Neutrophil (primary cell): ENCODE data around the gene TMOD1.

Experiments
- H3K27ac ChIP-seq: fragments of 200-600 bp; sonication (generic); 2 replicates; pipeline ENCODE4 v1.5.1; 2016; ENCODE audit warnings: mild to moderate bottlenecking, moderate library complexity
- H3K27me3 ChIP-seq: fragments of 200-600 bp; sonication (generic); 2 replicates; pipeline ENCODE4 v1.6.0; 2016; ENCODE audit warnings: mild to moderate bottlenecking
- H3K36me3 ChIP-seq: fragments of 200-600 bp; sonication (generic); 2 replicates; pipeline ENCODE4 v1.5.1; 2017
- H3K4me1 ChIP-seq, 2 experiments: fragments of 200-600 bp in 1 of 2; sonication (generic) in 1 of 2; 1 replicate in 1 of 2; 2 replicates in 1 of 2; pipeline versions ENCODE4 v1.5.1 to v1.6.1; 2013 to 2016; ENCODE audit warnings: low read depth in 1 of 2, low read length in 1 of 2, mild to moderate bottlenecking in 1 of 2, moderate library complexity in 1 of 2; ENCODE audit not compliant: control insufficient read depth in 1 of 2, insufficient read depth in 1 of 2
- H3K4me3 ChIP-seq, 2 experiments: fragments of 200-600 bp in 1 of 2; sonication (generic) in 1 of 2; 1 replicate in 1 of 2; 2 replicates in 1 of 2; pipeline ENCODE4 v1.5.1; 2013 to 2016; ENCODE audit warnings: low read depth in 1 of 2, low read length in 1 of 2, mild to moderate bottlenecking in 1 of 2, moderate library complexity in 1 of 2
- H3K9me3 ChIP-seq: fragments of 200-600 bp; sonication (generic); 2 replicates; pipeline ENCODE4 v1.5.1; 2016
- TF ChIP-seq, protein P1 (sequence below): fragments of 200-600 bp; sonication (generic); IDR thresholded peaks from 2 replicates; pipeline ENCODE4 v1.5.1; 2016; ENCODE audit warnings: antibody characterized with exemption

The TMOD1 gene

GRCh38 chr9:97468658-97469448 lies 32.6 kb upstream of the TMOD1 start:
- H3K36me3 ChIP-seq = peaks cover 91% of the 10 kb centered on the region
- TF ChIP-seq, protein P1, sequence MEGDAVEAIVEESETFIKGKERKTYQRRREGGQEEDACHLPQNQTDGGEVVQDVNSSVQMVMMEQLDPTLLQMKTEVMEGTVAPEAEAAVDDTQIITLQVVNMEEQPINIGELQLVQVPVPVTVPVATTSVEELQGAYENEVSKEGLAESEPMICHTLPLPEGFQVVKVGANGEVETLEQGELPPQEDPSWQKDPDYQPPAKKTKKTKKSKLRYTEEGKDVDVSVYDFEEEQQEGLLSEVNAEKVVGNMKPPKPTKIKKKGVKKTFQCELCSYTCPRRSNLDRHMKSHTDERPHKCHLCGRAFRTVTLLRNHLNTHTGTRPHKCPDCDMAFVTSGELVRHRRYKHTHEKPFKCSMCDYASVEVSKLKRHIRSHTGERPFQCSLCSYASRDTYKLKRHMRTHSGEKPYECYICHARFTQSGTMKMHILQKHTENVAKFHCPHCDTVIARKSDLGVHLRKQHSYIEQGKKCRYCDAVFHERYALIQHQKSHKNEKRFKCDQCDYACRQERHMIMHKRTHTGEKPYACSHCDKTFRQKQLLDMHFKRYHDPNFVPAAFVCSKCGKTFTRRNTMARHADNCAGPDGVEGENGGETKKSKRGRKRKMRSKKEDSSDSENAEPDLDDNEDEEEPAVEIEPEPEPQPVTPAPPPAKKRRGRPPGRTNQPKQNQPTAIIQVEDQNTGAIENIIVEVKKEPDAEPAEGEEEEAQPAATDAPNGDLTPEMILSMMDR = no peak
- no peak overlapping the region for H3K27ac ChIP-seq

GRCh38 chr9:97470076-97470475 lies 31.4 kb upstream of the TMOD1 start:
- peaks cover 93% of the 10 kb centered on the region for H3K36me3 ChIP-seq
- TF ChIP-seq, protein P1 = no peak
- no peak overlapping the region for H3K27ac ChIP-seq
- no peaks in the 10 kb centered on the region for H3K9me3 ChIP-seq
- no peaks in the 10 kb centered on the region for H3K4me1 ChIP-seq
- no peak overlapping the region for H3K4me3 ChIP-seq
- H3K27me3 ChIP-seq = no peaks in the 10 kb centered on the region

More at GRCh38 chr9:97468658-97469448, 32.6 kb upstream of the TMOD1 start:
- no peak overlapping the region for H3K4me3 ChIP-seq
- no peaks in the 10 kb centered on the region for H3K4me1 ChIP-seq
- H3K9me3 ChIP-seq = no peaks in the 10 kb centered on the region
- H3K27me3 ChIP-seq = no peaks in the 10 kb centered on the region

- Histone ChIP-seq H3K4me1 (no peaks in the 10 kb centered on the region), H3K27ac (no peak overlapping the region), H3K9me3 (no peaks in the 10 kb centered on the region), H3K27me3 (no peaks in the 10 kb centered on the region), H3K36me3 (peaks cover 85% of the 10 kb centered on the region), H3K4me3 (no peak overlapping the region)
- TF ChIP-seq, protein P1 = no peak
These were observed 27.7 kb upstream of the TMOD1 start for GRCh38 chr9:97473717-97474116.

- Histone ChIP-seq H3K4me1 (no peaks in the 10 kb centered on the region), H3K27me3 (no peaks in the 10 kb centered on the region)
- TF ChIP-seq, protein P1 = no peak
These were observed 27.0 kb upstream of the TMOD1 start for GRCh38 chr9:97474372-97474925.

DNA sequence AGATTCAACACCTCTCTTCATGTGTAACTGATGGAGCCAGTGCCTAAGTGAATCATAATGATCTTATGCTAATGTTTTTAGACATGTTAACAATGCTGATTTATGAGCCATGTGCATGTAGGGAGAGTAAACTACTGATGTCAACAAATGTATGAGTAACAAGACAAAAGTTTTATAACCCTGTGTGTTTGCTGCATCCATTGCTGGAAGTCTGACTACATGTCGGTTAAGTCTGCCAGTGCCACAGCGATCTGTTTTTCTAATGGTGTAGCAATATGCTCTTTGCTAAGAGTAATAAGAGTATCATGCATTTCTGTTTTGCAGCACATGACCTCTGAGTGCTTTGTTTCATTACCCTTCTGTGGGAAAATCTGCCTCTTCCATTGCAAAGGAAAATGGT lies 26.4 kb upstream of the TMOD1 start:
- TF ChIP-seq, protein P1 = no peak
- H3K9me3 ChIP-seq = no peaks in the 10 kb centered on the region
- no peaks in the 10 kb centered on the region for H3K4me1 ChIP-seq
- H3K36me3 ChIP-seq = peaks cover 85% of the 10 kb centered on the region
- H3K27me3 ChIP-seq = no peaks in the 10 kb centered on the region
- no peak overlapping the region for H3K4me3 ChIP-seq
- H3K27ac ChIP-seq = no peak overlapping the region

More at GRCh38 chr9:97474372-97474925, 27.0 kb upstream of the TMOD1 start:
- H3K27ac ChIP-seq = no peak overlapping the region
- no peaks in the 10 kb centered on the region for H3K9me3 ChIP-seq
- H3K4me3 ChIP-seq = no peak overlapping the region
- H3K36me3 ChIP-seq = peaks cover 85% of the 10 kb centered on the region
